Activated naive CD4-positive, alpha-beta T cell treated with anti-CD3 and anti-CD28 coated beads, Interleukin-2, amount 50 U/mL, for 24 hours (primary cell): ENCODE data around the gene CCDC188.

Experiments
- H3K27ac Mint-ChIP-seq: one replicate; pipeline ENCODE4 v1.8.0; 2021; ENCODE audit warnings: mild to moderate bottlenecking, mixed read lengths
- H3K27me3 Mint-ChIP-seq: one replicate; pipeline ENCODE4 v1.8.0; 2021; ENCODE audit warnings: mixed read lengths
- H3K36me3 Mint-ChIP-seq: one replicate; pipeline ENCODE4 v1.8.0; 2021; ENCODE audit warnings: mixed read lengths
- H3K4me1 Mint-ChIP-seq: one replicate; pipeline ENCODE4 v1.8.0; 2021; ENCODE audit warnings: mixed read lengths
- H3K4me3 Mint-ChIP-seq: one replicate; pipeline ENCODE4 v1.8.0; 2021; ENCODE audit warnings: mild to moderate bottlenecking, mixed read lengths
- H3K9me3 Mint-ChIP-seq: one replicate; pipeline ENCODE4 v1.8.0; 2021; ENCODE audit warnings: mixed read lengths

The CCDC188 gene

GRCh38 chr22:20106849-20107237 lies 44.0 kb downstream of the CCDC188 start:
- H3K4me3 Mint-ChIP-seq, result no peak overlapping the region
- peaks cover 1% of the 10 kb centered on the region for H3K36me3 Mint-ChIP-seq
- peaks cover 12% of the 10 kb centered on the region for H3K4me1 Mint-ChIP-seq
- no peak overlapping the region for H3K27ac Mint-ChIP-seq
- no peaks in the 10 kb centered on the region for H3K9me3 Mint-ChIP-seq
- no peaks in the 10 kb centered on the region for H3K27me3 Mint-ChIP-seq

GRCh38 chr22:20106205-20106848 lies 44.5 kb downstream of the CCDC188 start:
- Mint-ChIP-seq H3K4me1 (peaks cover 14% of the 10 kb centered on the region), H3K27ac (no peak overlapping the region), H3K9me3 (no peaks in the 10 kb centered on the region), H3K27me3 (no peaks in the 10 kb centered on the region), H3K36me3 (peaks cover 1% of the 10 kb centered on the region), H3K4me3 (no peak overlapping the region)

GRCh38 chr22:20105456-20106204 lies 45.2 kb downstream of the CCDC188 start:
- no peak overlapping the region for H3K27ac Mint-ChIP-seq
- peaks cover 21% of the 10 kb centered on the region for H3K4me1 Mint-ChIP-seq
- no peaks in the 10 kb centered on the region for H3K27me3 Mint-ChIP-seq
- no peaks in the 10 kb centered on the region for H3K9me3 Mint-ChIP-seq
- H3K4me3 Mint-ChIP-seq, result no peak overlapping the region
- peaks cover 1% of the 10 kb centered on the region for H3K36me3 Mint-ChIP-seq

- H3K27me3 Mint-ChIP-seq, result no peaks in the 10 kb centered on the region
- no peaks in the 10 kb centered on the region for H3K9me3 Mint-ChIP-seq
- H3K4me3 Mint-ChIP-seq, result no peak overlapping the region
- H3K36me3 Mint-ChIP-seq, result peaks cover 6% of the 10 kb centered on the region
- H3K27ac Mint-ChIP-seq, result peak overlapping the region; percentile 38
- peaks cover 49% of the 10 kb centered on the region for H3K4me1 Mint-ChIP-seq
Measured at GRCh38 chr22:20102203-20102780, 48.6 kb downstream of the CCDC188 start.

GRCh38 chr22:20101638-20102037 lies 49.2 kb downstream of the CCDC188 start:
- Mint-ChIP-seq H3K27ac (peak overlapping the region; percentile 38), H3K9me3 (no peaks in the 10 kb centered on the region), H3K27me3 (no peaks in the 10 kb centered on the region), H3K4me1 (peaks cover 53% of the 10 kb centered on the region), H3K36me3 (peaks cover 11% of the 10 kb centered on the region), H3K4me3 (no peak overlapping the region)

GRCh38 chr22:20099099-20099711 lies 51.6 kb downstream of the CCDC188 start:
- Mint-ChIP-seq H3K27me3 (no peaks in the 10 kb centered on the region), H3K27ac (peak overlapping the region; percentile 91), H3K4me1 (peaks cover 65% of the 10 kb centered on the region), H3K4me3 (peak overlapping the region; percentile 82), H3K36me3 (peaks cover 24% of the 10 kb centered on the region), H3K9me3 (no peaks in the 10 kb centered on the region)
